ENCODE results near the gene CHD1.

DNA sequence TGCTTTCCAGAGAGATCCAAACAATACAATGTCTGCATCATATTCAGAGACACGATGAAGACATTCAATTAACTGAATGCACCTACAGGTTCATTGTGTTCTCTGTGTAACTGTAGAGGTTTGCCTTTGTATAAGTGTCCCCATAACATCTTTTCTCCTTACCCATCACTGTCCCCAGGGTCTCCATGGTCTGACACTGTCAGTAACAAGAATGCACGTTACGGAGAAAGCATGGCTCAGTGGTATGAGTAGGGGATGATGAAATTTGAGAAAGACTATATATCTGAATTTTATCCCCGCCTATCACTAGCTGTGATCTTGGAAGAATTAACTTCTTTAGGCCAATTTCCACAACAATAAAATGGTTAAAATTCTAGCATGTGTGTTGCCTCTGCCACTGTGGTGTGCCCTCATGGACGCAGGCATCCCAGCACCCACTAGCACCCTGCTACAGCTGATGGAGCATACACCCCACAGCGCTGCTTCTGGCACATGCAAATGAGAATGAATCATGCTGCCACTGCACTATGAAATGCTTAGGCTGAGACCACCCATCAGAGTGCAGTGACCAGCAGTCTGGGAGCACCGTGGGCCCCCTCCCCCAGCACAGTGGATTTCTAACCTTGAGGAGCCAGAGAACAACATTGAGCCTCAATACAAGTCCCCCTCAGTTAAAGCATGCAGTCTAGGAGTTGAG lies 101.1 kb downstream of the CHD1 start:
- TF ChIP-seq EZH2 (IDR thresholded peaks at IDR 0.05; ENCODE audit: borderline replicate concordance, low read depth, low read length, severe bottlenecking) (no peak), POLR2A (IDR thresholded peaks at IDR 0.05; ENCODE audit: low read depth, low read length) (no peak), FOS (IDR thresholded peaks at IDR 0.05; ENCODE audit: borderline replicate concordance, insufficient read depth, low read length) (no peak), POLR2AphosphoS5 (IDR thresholded peaks at IDR 0.05; ENCODE audit: insufficient read depth, low read depth, low read length) (no peak), JUN (IDR thresholded peaks at IDR 0.05; ENCODE audit: borderline replicate concordance, insufficient read depth, insufficient read length, low read depth) (no peak), GATA2 (IDR thresholded peaks at IDR 0.05; ENCODE audit: insufficient read depth, insufficient read length, low read depth, low read length) (no peak), MYC (IDR thresholded peaks at IDR 0.05; ENCODE audit: low read depth, low read length) (no peak)
- TF ChIP-seq, protein P1, sequence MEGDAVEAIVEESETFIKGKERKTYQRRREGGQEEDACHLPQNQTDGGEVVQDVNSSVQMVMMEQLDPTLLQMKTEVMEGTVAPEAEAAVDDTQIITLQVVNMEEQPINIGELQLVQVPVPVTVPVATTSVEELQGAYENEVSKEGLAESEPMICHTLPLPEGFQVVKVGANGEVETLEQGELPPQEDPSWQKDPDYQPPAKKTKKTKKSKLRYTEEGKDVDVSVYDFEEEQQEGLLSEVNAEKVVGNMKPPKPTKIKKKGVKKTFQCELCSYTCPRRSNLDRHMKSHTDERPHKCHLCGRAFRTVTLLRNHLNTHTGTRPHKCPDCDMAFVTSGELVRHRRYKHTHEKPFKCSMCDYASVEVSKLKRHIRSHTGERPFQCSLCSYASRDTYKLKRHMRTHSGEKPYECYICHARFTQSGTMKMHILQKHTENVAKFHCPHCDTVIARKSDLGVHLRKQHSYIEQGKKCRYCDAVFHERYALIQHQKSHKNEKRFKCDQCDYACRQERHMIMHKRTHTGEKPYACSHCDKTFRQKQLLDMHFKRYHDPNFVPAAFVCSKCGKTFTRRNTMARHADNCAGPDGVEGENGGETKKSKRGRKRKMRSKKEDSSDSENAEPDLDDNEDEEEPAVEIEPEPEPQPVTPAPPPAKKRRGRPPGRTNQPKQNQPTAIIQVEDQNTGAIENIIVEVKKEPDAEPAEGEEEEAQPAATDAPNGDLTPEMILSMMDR (IDR thresholded peaks at IDR 0.05; ENCODE audit: extremely low read depth in 1 of 2, insufficient read depth in 1 of 2, low read depth in 1 of 2, low read length in 2 of 2): no peak
- TF ChIP-seq, protein P2, sequence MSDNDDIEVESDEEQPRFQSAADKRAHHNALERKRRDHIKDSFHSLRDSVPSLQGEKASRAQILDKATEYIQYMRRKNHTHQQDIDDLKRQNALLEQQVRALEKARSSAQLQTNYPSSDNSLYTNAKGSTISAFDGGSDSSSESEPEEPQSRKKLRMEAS (IDR thresholded peaks at IDR 0.05; ENCODE audit: insufficient read depth, insufficient read length): no peak

Measured in endothelial cell of umbilical vein (primary cell).